K562 (cell line): ENCODE measurements around the gene TCEA3. TPM values are rescaled to one million over a fixed set of nuclear protein-coding genes. Genes with fewer than 3 reads are reported as not detected.

Experiments used
- ATF1 ChIP-seq, 2 experiments: fragments of 450-650 bp in 1 of 2; IDR thresholded peaks; 2 replicates each; pipeline ENCODE4 v1.6.1; 2016; ENCODE audit warnings: missing compliant biosample characterization in 1 of 2, missing genetic modification characterization in 1 of 2
- BRCA1 ChIP-seq, 2 experiments: fragments of 450-650 bp in 1 of 2; sonication (generic) in 1 of 2; formaldehyde crosslinking in 1 of 2; IDR thresholded peaks; 2 replicates each; pipeline versions ENCODE4 v1.5.0 to v1.6.1; 2017 to 2020; ENCODE audit warnings: mild to moderate bottlenecking in 1 of 2, missing genetic modification reagents in 1 of 2
- CXXC5 ChIP-seq: fragments of 250-450 bp; sonication (Bioruptor Pico); IDR thresholded peaks from 2 replicates; pipeline ENCODE4 v1.8.0; 2022; ENCODE audit warnings: inconsistent platforms, mild to moderate bottlenecking, moderate library complexity
- HOMEZ ChIP-seq: fragments of 250-450 bp; sonication (Bioruptor Pico); IDR thresholded peaks from 2 replicates; pipeline ENCODE4 v1.4.0; 2020; ENCODE audit warnings: mild to moderate bottlenecking, moderate library complexity
- HOXB6 ChIP-seq: fragments of 250-450 bp; sonication (Bioruptor Pico); IDR thresholded peaks from 2 replicates; pipeline ENCODE4 v1.5.1; 2022; ENCODE audit warnings: mild to moderate bottlenecking, borderline replicate concordance
- KAT7 ChIP-seq: sonication (generic); formaldehyde crosslinking; IDR thresholded peaks from 2 replicates; pipeline ENCODE4 v1.8.0; 2022; ENCODE audit warnings: missing genetic modification reagents, mild to moderate bottlenecking, borderline replicate concordance
- MTA3 ChIP-seq: fragments of 450-650 bp; formaldehyde crosslinking; IDR thresholded peaks from 2 replicates; pipeline ENCODE4 v1.6.1; 2017; ENCODE audit warnings: mild to moderate bottlenecking, borderline replicate concordance
- NONO ChIP-seq, 2 experiments: fragments of 200-400 bp in 1 of 2; fragments of 450-650 bp in 1 of 2; formaldehyde crosslinking in 1 of 2; IDR thresholded peaks; 2 replicates each; pipeline ENCODE4 v1.6.1; 2017; ENCODE audit warnings: low read depth in 2 of 2, mild to moderate bottlenecking in 2 of 2, moderate library complexity in 2 of 2, low read length in 1 of 2
- PCBP2 ChIP-seq: fragments of 200-400 bp; formaldehyde crosslinking; IDR thresholded peaks from 2 replicates; pipeline ENCODE4 v1.6.1; 2018; ENCODE audit warnings: low read length, low read depth, mild to moderate bottlenecking, moderate library complexity; ENCODE audit not compliant: poor library complexity, severe bottlenecking
- PHF8 ChIP-seq: fragments of 200-600 bp; sonication (generic); IDR thresholded peaks from 2 replicates; pipeline ENCODE4 v1.6.1; 2012; ENCODE audit warnings: mixed run types, mild to moderate bottlenecking, inconsistent platforms, low read length, moderate library complexity, borderline replicate concordance
- PKNOX1 ChIP-seq: fragments of 450-650 bp; IDR thresholded peaks from 2 replicates; pipeline ENCODE4 v1.6.1; 2016
- POLR2AphosphoS5 ChIP-seq: IDR thresholded peaks from 2 replicates; pipeline ENCODE4 v1.6.1; 2011; ENCODE audit warnings: mild to moderate bottlenecking, low read depth, low read length, moderate library complexity; ENCODE audit not compliant: control insufficient read depth, insufficient read depth
- POLR2G ChIP-seq: fragments of 200-400 bp; formaldehyde crosslinking; IDR thresholded peaks from 2 replicates; pipeline ENCODE4 v1.6.1; 2017; ENCODE audit warnings: low read depth, mild to moderate bottlenecking, antibody characterized with exemption, low read length, moderate library complexity
- SRF ChIP-seq, 2 experiments: fragments of 250-450, 450-650 bp in 1 of 2; sonication (Bioruptor Pico) in 1 of 2; sonication (generic) in 1 of 2; formaldehyde crosslinking; IDR thresholded peaks; 2 replicates each; pipeline versions ENCODE4 v1.5.0 to v1.5.1; 2020 to 2022; ENCODE audit warnings: mild to moderate bottlenecking in 1 of 2, missing genetic modification reagents in 1 of 2
- U2AF1 ChIP-seq: fragments of 200-400 bp; formaldehyde crosslinking; optimal IDR thresholded peaks from 2 replicates; pipeline ENCODE3; 2017; ENCODE audit warnings: mild to moderate bottlenecking, low read depth, low read length, moderate library complexity
- ZC3H8 ChIP-seq: fragments of 450-650 bp; IDR thresholded peaks from 2 replicates; pipeline ENCODE4 v1.6.1; 2017
- ZNF197 ChIP-seq: fragments of 200-800 bp; sonication (Bioruptor generic); IDR thresholded peaks from 2 replicates; pipeline ENCODE4 v1.6.1; 2016; ENCODE audit warnings: low read depth, missing genetic modification characterization, missing compliant biosample characterization
- ZNF398 ChIP-seq: fragments of 250-450 bp; sonication (Bioruptor Pico); IDR thresholded peaks from 2 replicates; pipeline ENCODE4 v1.8.0; 2021; ENCODE audit warnings: moderate library complexity, mild to moderate bottlenecking, inconsistent platforms
- ZNF431 ChIP-seq: sonication (generic); formaldehyde crosslinking; IDR thresholded peaks from 2 replicates; pipeline ENCODE4 v1.8.0; 2022; ENCODE audit warnings: mild to moderate bottlenecking, missing genetic modification reagents
- ZNF75A ChIP-seq: fragments of 450-650 bp; formaldehyde crosslinking; IDR thresholded peaks from 2 replicates; pipeline ENCODE4 v1.4.0; 2020; ENCODE audit warnings: mild to moderate bottlenecking
- ZNF77 ChIP-seq: fragments of 250-450 bp; sonication (Bioruptor Pico); IDR thresholded peaks from 2 replicates; pipeline ENCODE4 v1.5.0; 2020
- ZSCAN32 ChIP-seq: fragments of 450-650 bp; formaldehyde crosslinking; IDR thresholded peaks from 2 replicates; pipeline ENCODE4 v1.4.0; 2020; ENCODE audit warnings: mild to moderate bottlenecking, moderate library complexity
- ZZZ3 ChIP-seq: fragments of 450-650 bp; IDR thresholded peaks from 2 replicates; pipeline ENCODE4 v1.6.1; 2016; ENCODE audit warnings: antibody characterized with exemption, mild to moderate bottlenecking, moderate library complexity
- polyA plus RNA-seq, 8 experiments: library from polyadenylated mRNA; depleted of rRNA in 4 of 8; stranded (reverse) in 5 of 8; unstranded in 3 of 8; fragments of >200 nt; fragmentation: Nextera tagmentation in 2 of 8; fragmentation: Illumina TruSeq in 1 of 8; extraction: Ambion mirVana in 2 of 8; extraction: Trizol in 1 of 8; gene quantifications; 2 replicates each; pipeline versions ENCODE4 v1.2.1 to v1.2.3, GENCODE V29; 2011 to 2014; ENCODE audit warnings: inconsistent platforms in 1 of 8, missing spikeins in 1 of 8
- total RNA-seq, 7 experiments: library from RNA; depleted of rRNA in 6 of 7; stranded (reverse); fragments of >200 nt in 6 of 7; fragmentation: Illumina TruSeq in 2 of 7; extraction: Trizol in 2 of 7; gene quantifications; 2 replicates each; pipeline versions ENCODE4 v1.2.1 to v1.2.3, GENCODE V29; 2011 to 2021; ENCODE audit warnings: low replicate concordance in 1 of 7

The TCEA3 gene
- total and polyA plus RNA-seq, 9 of the 15 experiments (the other 6 are each of a cell fraction or from before 2014, with no cell fraction given), result 0.03 to 0.55 (median 0.36) TPM

- no peak for TF ChIP-seq ZNF398 (CRISPR knock-in tag)
- TF ChIP-seq ZZZ3, result no peak
- TF ChIP-seq POLR2AphosphoS5, result peak; percentile 55
- 0 out of 2 replicates have a peak, but pooled peaks have one; percentile 49 for TF ChIP-seq ZSCAN32 (CRISPR knock-in tag)
- no peak; the same call in 1 of the 2 replicates for TF ChIP-seq ZNF197 (CRISPR knock-in tag)
- peak; percentile 98 for TF ChIP-seq CXXC5
- no peak for TF ChIP-seq HOMEZ (CRISPR knock-in tag)
- TF ChIP-seq ZC3H8, result no peak
- TF ChIP-seq MTA3, result peak; percentile 96
- no peak; the same call in 1 of the 2 replicates for TF ChIP-seq ZNF431 (CRISPR knock-in tag)
- no peak for TF ChIP-seq ZNF77 (CRISPR knock-in tag)
- TF ChIP-seq ATF1 (CRISPR knock-in tag; IDR thresholded peaks at IDR 0.05), result 0 out of 2 replicates have a peak, but pooled peaks have one; percentile 15
- TF ChIP-seq ATF1 (tag; IDR thresholded peaks at IDR 0.05), result peak; percentile 95
- TF ChIP-seq ZNF75A (CRISPR knock-in tag), result no peak
- TF ChIP-seq SRF (CRISPR knock-in tag; IDR thresholded peaks at IDR 0.05), result peak in 1 of 2 experiments; percentile 87; a peak in 3 of 4 replicates
- TF ChIP-seq PHF8, result peak; percentile 76; the same call in 1 of the 2 replicates
- no peak for TF ChIP-seq U2AF1
- TF ChIP-seq NONO (IDR thresholded peaks at IDR 0.05; ENCODE audit: low read depth in 2 of 2, low read length in 1 of 2), result peak; percentile 23 to 81; a peak in 1 of 4 replicates
- no peak for TF ChIP-seq HOXB6 (CRISPR knock-in tag)
- no peak for TF ChIP-seq BRCA1 (IDR thresholded peaks at IDR 0.05)
- TF ChIP-seq BRCA1 (CRISPR knock-in tag; IDR thresholded peaks at IDR 0.05), result no peak
- TF ChIP-seq PKNOX1, result peak; percentile 100
- TF ChIP-seq PCBP2, result no peak
- peak; percentile 93 for TF ChIP-seq POLR2G
- TF ChIP-seq KAT7, result peak; percentile 78; the same call in 1 of the 2 replicates
Observed at GRCh38 chr1:23344111-23344986, 80.2 kb downstream of the TCEA3 start, which contains the start of gene HNRNPR (continued).
